ENCODE measurements around the gene GPX4. TPM values are rescaled to one million over a fixed set of nuclear protein-coding genes. Genes with fewer than 3 reads are reported as not detected.

GPX4 gene
- total RNA-seq, 1 experiment from 2014 or later: 251 TPM

DNA sequence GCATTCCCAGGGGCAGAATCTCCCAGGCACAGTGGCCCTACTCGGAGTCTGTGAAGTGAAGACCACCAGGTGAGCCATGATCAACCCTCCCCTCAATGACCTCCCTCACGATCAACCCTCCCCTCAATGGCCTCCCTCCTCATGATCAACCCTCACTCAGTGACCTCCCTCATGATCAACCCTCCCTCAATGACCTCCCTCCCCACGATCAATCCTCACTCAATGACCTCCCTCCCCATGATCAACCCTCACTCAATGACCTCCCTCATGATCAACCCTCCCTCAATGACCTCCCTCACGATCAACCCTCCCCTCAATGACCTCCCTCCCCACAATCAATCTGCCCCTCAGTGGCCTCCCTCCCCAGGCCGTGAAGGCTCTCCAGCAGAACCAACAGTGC, 38.1 kb downstream of the GPX4 start:
- Mint-ChIP-seq H3K27ac (ENCODE audit: unreplicated experiment) (no peak overlapping the region), H3K4me3 (ENCODE audit: low read depth, unreplicated experiment) (no peak overlapping the region), H3K9me3 (ENCODE audit: low read depth, unreplicated experiment) (peaks cover 10% of the 10 kb centered on the region), H3K4me1 (ENCODE audit: low read depth, unreplicated experiment) (peaks cover 9% of the 10 kb centered on the region), H3K27me3 (ENCODE audit: unreplicated experiment) (no peaks in the 10 kb centered on the region), H3K36me3 (ENCODE audit: insufficient read depth, unreplicated experiment) (peaks cover 64% of the 10 kb centered on the region)
- TF ChIP-seq, protein P1, sequence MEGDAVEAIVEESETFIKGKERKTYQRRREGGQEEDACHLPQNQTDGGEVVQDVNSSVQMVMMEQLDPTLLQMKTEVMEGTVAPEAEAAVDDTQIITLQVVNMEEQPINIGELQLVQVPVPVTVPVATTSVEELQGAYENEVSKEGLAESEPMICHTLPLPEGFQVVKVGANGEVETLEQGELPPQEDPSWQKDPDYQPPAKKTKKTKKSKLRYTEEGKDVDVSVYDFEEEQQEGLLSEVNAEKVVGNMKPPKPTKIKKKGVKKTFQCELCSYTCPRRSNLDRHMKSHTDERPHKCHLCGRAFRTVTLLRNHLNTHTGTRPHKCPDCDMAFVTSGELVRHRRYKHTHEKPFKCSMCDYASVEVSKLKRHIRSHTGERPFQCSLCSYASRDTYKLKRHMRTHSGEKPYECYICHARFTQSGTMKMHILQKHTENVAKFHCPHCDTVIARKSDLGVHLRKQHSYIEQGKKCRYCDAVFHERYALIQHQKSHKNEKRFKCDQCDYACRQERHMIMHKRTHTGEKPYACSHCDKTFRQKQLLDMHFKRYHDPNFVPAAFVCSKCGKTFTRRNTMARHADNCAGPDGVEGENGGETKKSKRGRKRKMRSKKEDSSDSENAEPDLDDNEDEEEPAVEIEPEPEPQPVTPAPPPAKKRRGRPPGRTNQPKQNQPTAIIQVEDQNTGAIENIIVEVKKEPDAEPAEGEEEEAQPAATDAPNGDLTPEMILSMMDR (IDR thresholded peaks at IDR 0.05; ENCODE audit: unreplicated experiment): no peak
- intact Hi-C loops (cut with micrococcal nuclease; ENCODE audit: unreplicated experiment): no loop called here
- no TSS peak for BruUV-seq (replicated peaks)
- CTCF ChIA-PET: no interaction called here
- DNase-seq: no peak

DNA sequence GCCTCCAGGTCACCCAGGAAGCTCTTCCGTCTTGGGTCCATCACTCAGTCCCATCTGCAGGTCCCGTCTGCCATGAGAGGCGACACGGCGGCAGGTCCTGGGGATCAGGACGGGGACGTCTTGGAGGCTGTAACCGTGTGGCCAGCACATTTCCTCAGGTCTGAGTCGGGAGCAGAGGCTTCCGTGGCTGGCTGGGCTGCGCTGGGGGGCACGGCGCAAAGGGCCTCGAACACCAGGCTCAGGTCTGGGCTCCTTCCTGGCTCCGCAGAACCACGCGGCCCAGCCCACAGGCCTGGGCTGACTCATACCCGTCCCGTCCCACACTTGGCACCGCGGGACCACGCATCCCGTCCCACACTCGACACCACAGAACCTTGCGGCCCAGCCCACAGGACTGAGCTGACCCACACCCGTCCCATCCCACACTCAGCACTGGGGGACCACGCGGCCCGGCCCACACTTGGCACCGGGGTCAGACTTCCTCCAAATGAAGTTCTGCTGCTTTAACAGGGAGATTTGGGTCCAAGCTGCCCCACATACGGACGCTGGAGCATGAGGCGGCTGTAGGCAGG, 40.1 kb downstream of the GPX4 start:
- peaks cover 10% of the 10 kb centered on the region for H3K9me3 Mint-ChIP-seq (ENCODE audit: low read depth, unreplicated experiment)
- CTCF ChIA-PET: no interaction called here
- peaks cover 65% of the 10 kb centered on the region for H3K36me3 Mint-ChIP-seq (ENCODE audit: insufficient read depth, unreplicated experiment)
- TF ChIP-seq, protein P1 (IDR thresholded peaks at IDR 0.05; ENCODE audit: unreplicated experiment): no peak
- H3K4me1 Mint-ChIP-seq (ENCODE audit: low read depth, unreplicated experiment): peaks cover 9% of the 10 kb centered on the region
- no peak for DNase-seq
- intact Hi-C loops (cut with micrococcal nuclease; ENCODE audit: unreplicated experiment): no loop called here
- peak overlapping the region; percentile 45 for H3K27ac Mint-ChIP-seq (ENCODE audit: unreplicated experiment)
- H3K27me3 Mint-ChIP-seq (ENCODE audit: unreplicated experiment): no peaks in the 10 kb centered on the region
- H3K4me3 Mint-ChIP-seq (ENCODE audit: low read depth, unreplicated experiment): no peak overlapping the region
- no TSS peak for BruUV-seq (replicated peaks)

DNA sequence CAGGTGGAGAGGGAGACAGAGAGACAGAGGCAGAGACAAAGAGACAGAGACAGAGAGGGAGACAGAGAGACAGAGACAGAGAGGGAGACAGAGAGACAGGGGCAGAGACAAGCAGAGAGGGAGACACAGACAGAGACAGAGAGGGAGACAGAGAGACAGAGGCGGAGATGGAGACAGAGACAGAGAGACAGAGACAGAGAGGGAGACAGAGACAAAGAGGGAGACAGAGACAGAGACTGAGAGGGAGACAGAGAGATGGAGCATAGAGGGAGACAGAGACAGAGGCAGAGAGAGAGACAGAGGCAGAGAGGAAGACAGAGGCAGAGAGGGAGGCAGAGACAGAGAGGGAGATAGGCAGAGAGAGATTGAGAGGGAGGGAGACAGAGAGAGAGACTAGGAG, 40.9 kb downstream of the GPX4 start:
- DNase-seq: no peak
- H3K4me1 Mint-ChIP-seq (ENCODE audit: low read depth, unreplicated experiment): peaks cover 9% of the 10 kb centered on the region
- peaks cover 59% of the 10 kb centered on the region for H3K36me3 Mint-ChIP-seq (ENCODE audit: insufficient read depth, unreplicated experiment)

DNA sequence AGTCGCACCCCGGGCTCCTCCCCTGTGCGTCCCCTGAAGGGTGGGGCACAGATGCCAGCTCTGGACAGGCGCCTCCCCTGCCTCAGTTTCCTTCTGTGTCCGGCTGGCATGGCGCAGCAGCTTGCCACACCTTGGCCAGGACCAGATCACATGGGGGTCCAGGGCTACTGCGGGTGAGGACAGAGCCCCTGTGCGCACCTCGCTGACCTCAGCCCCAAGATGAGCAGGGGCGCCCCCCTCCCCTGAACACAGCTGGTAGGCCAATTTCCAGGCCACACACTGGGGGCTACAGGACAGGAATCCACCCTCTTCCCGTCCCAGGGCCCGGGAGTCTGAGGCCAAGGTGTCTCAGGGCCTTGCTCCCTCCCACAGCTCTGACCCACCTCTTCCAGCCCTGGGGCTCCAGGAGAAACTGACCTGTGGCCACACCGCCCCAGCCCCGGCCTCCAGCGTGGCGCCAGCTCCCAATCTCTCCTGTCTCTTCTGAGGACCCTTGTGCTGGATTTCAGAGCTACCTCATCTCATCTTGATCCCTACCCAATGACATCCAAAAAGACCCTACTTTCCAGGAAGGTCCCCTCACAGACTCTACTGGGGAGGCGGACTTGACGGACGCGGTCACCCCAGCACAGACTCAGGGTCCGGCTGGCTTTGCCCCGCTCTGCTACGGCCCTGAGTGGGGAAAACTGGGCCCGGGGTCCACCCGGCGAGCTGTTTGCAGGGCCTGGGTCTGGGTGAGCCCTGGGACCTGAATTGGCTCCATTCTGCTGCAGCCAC, 42.0 kb downstream of the GPX4 start:
- no peaks in the 10 kb centered on the region for H3K27me3 Mint-ChIP-seq (ENCODE audit: unreplicated experiment)
- H3K36me3 Mint-ChIP-seq (ENCODE audit: insufficient read depth, unreplicated experiment): peaks cover 55% of the 10 kb centered on the region
- no peak for DNase-seq
- CTCF ChIA-PET: no interaction called here
- no peak overlapping the region for H3K27ac Mint-ChIP-seq (ENCODE audit: unreplicated experiment)
- TF ChIP-seq, protein P1 (IDR thresholded peaks at IDR 0.05; ENCODE audit: unreplicated experiment): no peak
- H3K9me3 Mint-ChIP-seq (ENCODE audit: low read depth, unreplicated experiment): peaks cover 10% of the 10 kb centered on the region
- H3K4me3 Mint-ChIP-seq (ENCODE audit: low read depth, unreplicated experiment): no peak overlapping the region
- BruUV-seq (replicated peaks): no TSS peak
- H3K4me1 Mint-ChIP-seq (ENCODE audit: low read depth, unreplicated experiment): peaks cover 9% of the 10 kb centered on the region
- intact Hi-C loops (cut with micrococcal nuclease; ENCODE audit: unreplicated experiment): no loop called here

More for the DNA sequence above, 40.9 kb downstream of the GPX4 start:
- CTCF ChIA-PET: no interaction called here
- peak overlapping the region; percentile 1 for H3K4me3 Mint-ChIP-seq (ENCODE audit: low read depth, unreplicated experiment)
- intact Hi-C loops (cut with micrococcal nuclease; ENCODE audit: unreplicated experiment): no loop called here
- TF ChIP-seq, protein P1 (IDR thresholded peaks at IDR 0.05; ENCODE audit: unreplicated experiment): no peak
- H3K27ac Mint-ChIP-seq (ENCODE audit: unreplicated experiment): peak overlapping the region; percentile 45
- H3K9me3 Mint-ChIP-seq (ENCODE audit: low read depth, unreplicated experiment): peaks cover 10% of the 10 kb centered on the region
- BruUV-seq (replicated peaks): no TSS peak
- H3K27me3 Mint-ChIP-seq (ENCODE audit: unreplicated experiment): no peaks in the 10 kb centered on the region
